ENCODE results near the gene HORMAD2.
"Not testable (repeated sequence)": the region's sequence is repeated elsewhere in the genome, so short reads cannot be mapped to it uniquely, and the experiment has no call there.

Gene HORMAD2

DNA sequence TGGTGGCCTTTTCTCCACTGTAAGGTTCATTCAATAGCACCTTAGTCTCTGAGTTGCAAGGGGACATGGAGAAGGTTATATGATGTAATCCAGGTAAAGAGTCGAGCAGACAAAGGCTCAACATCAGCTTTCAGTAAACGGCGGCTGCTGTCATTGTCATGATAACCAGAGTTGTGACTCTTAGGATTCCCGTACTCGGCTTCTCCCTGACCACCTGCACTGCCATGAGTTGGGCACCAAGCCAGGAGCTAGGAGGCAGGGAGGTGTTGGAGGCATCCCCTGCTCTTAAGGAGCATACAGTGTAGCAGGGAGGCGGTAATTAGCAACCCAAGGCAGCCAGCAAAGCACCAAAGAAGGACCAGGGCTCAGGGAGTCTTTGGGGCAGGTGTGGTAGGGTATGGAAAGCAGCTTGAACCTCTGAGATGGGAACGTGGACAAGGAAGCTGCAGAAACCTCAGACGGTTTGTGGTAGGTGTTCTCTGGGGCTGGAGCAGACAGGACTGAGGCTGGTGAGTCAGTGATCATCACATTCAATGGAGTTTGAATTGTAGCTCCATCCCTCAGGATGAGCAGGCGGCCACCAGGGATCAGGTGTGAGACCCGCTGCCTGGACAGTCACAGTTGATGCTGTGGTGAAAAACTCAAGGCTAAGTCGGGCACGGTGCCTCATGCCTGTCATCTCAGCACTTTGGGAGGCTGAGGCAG, 134.6 kb downstream of the HORMAD2 start:
- no peak for DNase-seq

- DNase-seq, result not testable (repeated sequence)
Observed at GRCh38 chr22:30216272-30216671, 136.0 kb downstream of the HORMAD2 start.

- DNase-seq, result no peak
Observed at GRCh38 chr22:30216710-30217109, 136.4 kb downstream of the HORMAD2 start.

GRCh38 chr22:30217698-30218560, 137.7 kb downstream of the HORMAD2 start:
- DNase-seq, result no peak

DNA sequence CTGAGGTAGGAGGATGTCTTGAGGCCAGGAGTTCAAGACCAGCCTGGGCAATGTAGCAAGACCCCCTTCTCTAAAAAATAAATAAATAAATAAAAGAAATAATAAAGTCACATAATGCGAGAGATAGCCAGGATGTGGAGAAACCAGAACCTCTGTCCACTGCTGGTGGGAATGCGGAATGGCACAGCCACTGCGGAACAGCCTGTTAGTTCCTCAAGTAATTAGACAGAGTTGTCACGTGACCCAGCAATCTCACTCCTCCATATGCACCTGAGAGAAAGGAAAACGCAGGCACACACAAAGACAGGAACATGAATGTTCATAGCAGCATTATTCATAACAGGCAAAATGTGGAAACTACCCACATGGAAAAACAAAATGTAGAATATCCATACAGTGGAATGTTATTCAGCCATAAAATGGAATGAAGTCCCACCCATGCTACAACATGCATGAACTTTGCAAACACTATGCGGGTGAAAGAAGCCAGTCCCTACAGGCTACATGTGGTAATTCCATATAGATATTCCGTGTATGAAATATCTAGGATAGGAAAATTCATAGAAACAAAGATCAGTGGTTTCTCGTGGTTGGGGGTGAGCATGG, 138.9 kb downstream of the HORMAD2 start:
- DNase-seq, result no peak

- DNase-seq, result no peak
Observed at GRCh38 chr22:30219668-30220278, 139.5 kb downstream of the HORMAD2 start.

DNA sequence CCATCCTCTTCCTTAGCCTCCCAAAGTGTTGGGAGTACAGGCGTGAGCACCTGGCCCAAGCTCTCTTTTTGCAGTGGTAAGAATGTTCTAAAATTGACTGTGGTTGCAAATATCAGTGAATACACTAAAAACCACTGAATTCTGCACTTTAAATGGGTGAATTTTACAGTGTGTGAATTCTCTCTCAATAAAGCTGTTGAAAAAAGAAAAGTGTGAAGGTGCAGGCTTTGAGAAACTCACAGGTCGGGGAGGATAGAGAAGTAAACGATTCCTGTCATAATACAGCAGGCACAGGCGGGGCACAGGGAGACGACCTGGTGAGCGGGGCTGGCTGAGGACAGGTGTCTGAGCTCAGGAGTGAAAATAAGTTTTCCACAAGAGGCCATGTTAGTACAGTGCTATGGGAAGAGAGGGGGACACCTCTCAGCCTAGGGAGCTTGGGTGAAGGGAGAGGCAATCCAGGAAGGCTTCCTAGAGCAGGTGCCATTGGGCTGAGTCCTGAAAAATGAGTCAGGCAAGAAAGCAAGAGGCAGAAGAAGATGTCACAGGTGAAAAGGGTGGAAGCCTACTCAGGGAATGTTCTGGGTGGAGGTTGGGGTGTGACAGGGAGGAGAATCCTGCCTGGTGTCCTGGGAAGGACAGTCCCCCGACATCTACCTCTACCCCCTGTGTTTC, 140.2 kb downstream of the HORMAD2 start:
- DNase-seq, result no peak

DNA sequence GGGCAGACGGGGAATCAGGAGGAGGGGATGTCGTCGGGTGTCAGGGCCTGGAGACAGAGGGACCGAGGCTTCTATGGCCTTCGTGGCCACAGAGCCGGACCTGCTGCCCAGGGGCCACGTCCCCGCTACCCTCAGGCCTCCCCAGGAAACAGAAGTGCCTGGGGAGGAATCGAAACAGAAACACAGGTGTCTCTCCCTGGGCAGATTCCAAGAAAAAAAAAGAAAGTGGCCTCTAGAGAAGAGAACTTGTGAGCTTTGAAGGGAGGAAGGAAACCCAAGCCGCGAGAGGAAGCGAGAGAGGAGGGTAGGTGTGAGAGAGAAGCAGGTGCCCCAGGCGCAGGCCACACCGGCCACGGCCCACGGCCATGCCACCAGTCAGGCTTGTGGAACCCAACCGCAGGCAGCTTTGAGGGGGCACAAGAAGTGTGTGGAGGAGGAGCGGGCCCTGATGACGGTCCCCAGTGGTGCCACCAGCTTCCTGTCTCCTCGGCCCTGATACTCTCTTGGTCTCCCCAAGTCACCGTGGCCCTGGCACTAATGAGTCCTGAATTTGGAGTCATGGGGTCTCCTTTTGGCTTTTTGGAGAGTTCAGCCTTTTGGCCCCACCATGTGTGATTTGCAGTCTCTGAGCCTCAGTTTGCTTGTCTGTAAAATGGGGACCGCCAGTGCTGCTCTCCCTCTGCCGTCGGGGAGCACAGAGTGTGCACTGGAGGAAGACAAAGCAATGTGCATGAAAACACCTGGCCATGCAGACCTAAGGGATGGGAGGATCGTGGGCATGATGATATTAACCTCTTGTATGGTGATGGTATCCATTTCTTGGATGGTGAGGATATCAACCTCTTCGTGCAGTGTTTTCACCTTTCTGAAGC, 141.1 kb downstream of the HORMAD2 start:
- no peak for DNase-seq

- no peak for DNase-seq
Observed at GRCh38 chr22:30222321-30222720, 142.1 kb downstream of the HORMAD2 start.

DNA sequence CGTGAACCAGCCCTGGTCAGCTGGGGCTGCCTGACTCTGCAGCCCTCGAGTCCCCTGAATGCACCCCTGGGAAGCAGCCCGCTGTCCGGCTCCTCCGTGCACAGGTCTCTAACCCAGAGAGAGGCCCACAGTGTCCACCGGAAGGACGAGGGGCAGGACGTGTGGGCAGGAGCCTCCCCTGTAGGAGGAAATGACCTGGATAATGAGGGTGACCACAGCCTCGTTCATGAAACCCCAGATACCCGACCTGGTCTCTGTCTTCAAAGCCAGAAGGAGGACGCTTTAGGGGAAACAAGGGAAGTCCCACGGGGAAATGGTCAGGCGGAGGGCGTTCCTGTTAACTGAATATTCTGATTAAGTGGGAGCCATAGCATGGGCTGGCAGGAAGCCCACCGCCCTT, 143.0 kb downstream of the HORMAD2 start:
- DNase-seq, result no peak

DNA sequence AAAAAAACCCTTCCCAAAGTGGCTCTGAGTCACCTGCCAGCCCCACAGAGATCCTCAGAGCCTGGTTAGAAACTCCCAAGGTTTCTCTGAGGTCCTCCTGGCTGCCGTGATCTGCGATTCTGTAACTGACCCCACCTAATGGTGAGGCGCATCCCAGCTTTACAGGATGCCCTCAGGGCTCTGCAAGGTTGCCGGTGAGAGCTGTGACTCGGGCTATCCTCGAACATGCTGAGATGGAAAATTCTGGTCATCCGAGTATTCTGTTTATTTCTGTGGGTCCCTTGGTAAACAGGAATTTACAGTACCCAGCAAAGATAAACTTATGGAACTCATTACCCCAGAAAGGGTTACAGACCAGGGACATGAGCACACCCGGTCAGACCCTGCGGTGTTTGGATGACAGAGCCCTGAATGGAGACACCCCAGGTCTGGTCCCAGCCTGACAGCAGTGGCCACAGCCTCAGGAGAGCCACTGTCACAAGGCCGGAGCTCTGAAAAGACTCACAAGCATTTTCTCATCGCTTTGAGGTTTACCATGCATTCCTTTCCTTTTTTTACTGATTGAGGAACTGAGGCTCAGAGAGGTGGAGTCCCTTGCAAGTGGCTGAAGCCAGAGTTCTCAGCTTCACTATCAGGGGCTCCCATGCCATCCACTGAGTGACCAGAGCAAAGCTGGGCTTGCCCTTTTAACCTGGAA, 144.0 kb downstream of the HORMAD2 start:
- DNase-seq, result no peak

GRCh38 chr22:30225220-30225927, 145.1 kb downstream of the HORMAD2 start:
- no peak for DNase-seq

DNA sequence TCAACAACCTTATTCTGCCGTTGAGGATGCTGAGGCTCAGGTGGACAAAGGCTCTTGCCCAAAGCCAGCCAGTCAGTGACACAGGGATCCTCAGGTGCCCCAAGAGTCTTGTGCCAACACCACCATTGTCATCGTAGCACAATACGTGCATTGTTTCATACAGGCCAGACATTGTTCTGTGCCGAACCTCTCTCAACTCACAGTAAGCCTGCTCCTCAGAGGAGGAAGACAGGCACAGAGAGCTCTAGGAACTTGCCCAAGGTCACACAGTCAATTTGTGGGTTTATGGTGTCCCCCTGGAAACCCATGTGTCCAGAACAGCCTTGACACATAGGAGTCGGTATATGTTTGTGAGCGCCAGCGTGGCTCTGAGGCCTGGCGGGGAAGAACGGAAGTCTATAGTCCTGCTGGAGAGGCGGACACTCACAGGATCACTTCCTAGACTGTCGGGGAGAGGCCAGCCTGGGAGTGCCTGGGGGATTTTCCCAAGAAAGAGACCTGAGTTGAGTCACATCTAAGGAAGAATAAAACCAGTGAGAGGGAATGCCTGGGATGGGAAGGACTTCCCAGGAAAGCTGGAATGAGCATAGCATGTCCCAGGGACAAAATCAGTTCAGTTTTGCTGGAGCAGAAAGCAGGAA, 146.0 kb downstream of the HORMAD2 start:
- DNase-seq, result no peak
